Measurements from ENCODE around the gene KCNK3.

- TF ChIP-seq CTCF (conservative IDR thresholded peaks at IDR 0.05 in 1 of 2, IDR thresholded peaks at IDR 0.05 in 1 of 2; ENCODE audit: extremely low read depth in 1 of 2, insufficient read depth in 1 of 2, low read depth in 1 of 2, low read length in 2 of 2) (no peak), EZH2 (IDR thresholded peaks at IDR 0.05; ENCODE audit: borderline replicate concordance, low read length) (no peak)
Measured at GRCh38 chr2:26651799-26652198, 40.7 kb upstream of the KCNK3 start.

Data from mammary epithelial cell (primary cell).